GM20431 (cell line): ENCODE measurements around the gene GCHFR.

Experiments
- in situ Hi-C: fragments of 300-500 bp; cut with MseI, MboI; formaldehyde crosslinking; loops from one replicate; pipeline ENCODE4 v1.15.0; 2020; ENCODE audit warnings: low sequenced_read_pairs; ENCODE audit not compliant: unreplicated experiment

Gene GCHFR

GRCh38 chr15:40775007-40775406, 11.1 kb downstream of the GCHFR start:
- in situ Hi-C loops, result no loop called here

GRCh38 chr15:40775740-40776536, 12.1 kb downstream of the GCHFR start:
- in situ Hi-C loops, result no loop called here

- in situ Hi-C loops, result no loop called here
Measured at GRCh38 chr15:40776537-40777141, 12.8 kb downstream of the GCHFR start.

GRCh38 chr15:40782609-40783227, 18.9 kb downstream of the GCHFR start:
- in situ Hi-C loops, result no loop called here

GRCh38 chr15:40785164-40785563, 21.3 kb downstream of the GCHFR start:
- in situ Hi-C loops, result no loop called here

GRCh38 chr15:40785814-40786213, 21.9 kb downstream of the GCHFR start:
- in situ Hi-C loops, result no loop called here

GRCh38 chr15:40787344-40787841, 23.5 kb downstream of the GCHFR start:
- in situ Hi-C loops, result no loop called here

GRCh38 chr15:40787991-40788390, 24.1 kb downstream of the GCHFR start:
- in situ Hi-C loops, result no loop called here

GRCh38 chr15:40789119-40789518, 25.3 kb downstream of the GCHFR start:
- in situ Hi-C loops, result no loop called here

GRCh38 chr15:40789999-40790398, 26.1 kb downstream of the GCHFR start:
- in situ Hi-C loops, result no loop called here

- in situ Hi-C loops, result no loop called here
Measured at GRCh38 chr15:40790718-40791117, 26.9 kb downstream of the GCHFR start.

GRCh38 chr15:40792394-40792793, 28.5 kb downstream of the GCHFR start:
- in situ Hi-C loops, result no loop called here

- in situ Hi-C loops, result no loop called here
Measured at GRCh38 chr15:40793216-40793989, 29.5 kb downstream of the GCHFR start.

- in situ Hi-C loops, result no loop called here
Measured at GRCh38 chr15:40796041-40796440, 32.2 kb downstream of the GCHFR start.

- in situ Hi-C loops, result no loop called here
Measured at GRCh38 chr15:40796512-40796911, 32.6 kb downstream of the GCHFR start.

GRCh38 chr15:40799523-40799922, 35.7 kb downstream of the GCHFR start:
- in situ Hi-C loops, result no loop called here

GRCh38 chr15:40803076-40803475, 39.2 kb downstream of the GCHFR start:
- in situ Hi-C loops, result no loop called here

GRCh38 chr15:40803688-40804087, 39.8 kb downstream of the GCHFR start:
- in situ Hi-C loops, result no loop called here

GRCh38 chr15:40806672-40807027, 42.8 kb downstream of the GCHFR start:
- in situ Hi-C loops, result no loop called here

GRCh38 chr15:40807028-40807887, 43.4 kb downstream of the GCHFR start, which contains the start of the genes DNAJC17 and ZFYVE19:
Gene DNAJC17, minus strand, starts transcription at chr15:40807473. Its CDS starts 27 bp downstream, at chr15:40807446.
Gene ZFYVE19, plus strand, starts transcription at chr15:40807089. Its CDS starts 501 bp downstream, at chr15:40807590.
- in situ Hi-C loops, result no loop called here
